Astrocyte (in vitro differentiated cells and primary cell): Measurements from ENCODE around the gene STRADA. TPM values are rescaled to one million over a fixed set of nuclear protein-coding genes. Genes with fewer than 3 reads are reported as not detected.

Source experiments
- DNase-seq: peaks from one replicate; pipeline ENCODE4 v3.0.0-alpha.2; 2010; ENCODE audit warnings: low read depth
- FAIRE-seq: peaks from 2 replicates; lab custom pipeline; 2011; peaks lifted over from hg19 to GRCh38; lab: Jason Lieb, UNC
- H2AFZ ChIP-seq: 2 replicates; pipeline ENCODE4 v1.6.0; 2012; ENCODE audit warnings: low read depth, low read length, inconsistent platforms
- H3K27ac ChIP-seq: 2 replicates; pipeline ENCODE4 v1.5.1; 2011; ENCODE audit warnings: low read depth, low read length, inconsistent platforms
- H3K27me3 ChIP-seq: 2 replicates; pipeline ENCODE4 v1.6.0; 2011; ENCODE audit warnings: low read length, inconsistent platforms; ENCODE audit not compliant: insufficient read depth
- H3K36me3 ChIP-seq: 2 replicates; pipeline ENCODE4 v1.5.1; 2011; ENCODE audit warnings: low read length, inconsistent platforms; ENCODE audit not compliant: insufficient read depth
- H3K4me1 ChIP-seq: 2 replicates; pipeline ENCODE4 v1.5.1; 2011; ENCODE audit warnings: low read length, inconsistent platforms; ENCODE audit not compliant: insufficient read depth
- H3K4me2 ChIP-seq: 2 replicates; pipeline ENCODE4 v1.6.0; 2012; ENCODE audit warnings: low read length, inconsistent platforms
- H3K4me3 ChIP-seq: 2 replicates; pipeline ENCODE4 v1.5.1; 2011; ENCODE audit warnings: low read depth, mild to moderate bottlenecking, low read length, inconsistent platforms; ENCODE audit not compliant: insufficient read depth
- H3K79me2 ChIP-seq: 2 replicates; pipeline ENCODE4 v1.6.0; 2012; ENCODE audit warnings: mild to moderate bottlenecking, low read length, inconsistent platforms; ENCODE audit not compliant: insufficient read depth
- H3K9ac ChIP-seq: 2 replicates; pipeline ENCODE4 v1.6.0; 2012; ENCODE audit warnings: mild to moderate bottlenecking, low read length, inconsistent platforms
- H3K9me3 ChIP-seq: 2 replicates; pipeline ENCODE4 v1.5.1; 2012; ENCODE audit warnings: low read depth, mild to moderate bottlenecking, low read length, inconsistent platforms; ENCODE audit not compliant: insufficient read depth
- H4K20me1 ChIP-seq: 2 replicates; pipeline ENCODE4 v1.6.0; 2012; ENCODE audit warnings: low read length, inconsistent platforms; ENCODE audit not compliant: insufficient read depth
- H3K27ac Mint-ChIP-seq: one replicate; pipeline ENCODE4 v1.8.0; 2021; ENCODE audit warnings: mild to moderate bottlenecking, mixed read lengths; ENCODE audit not compliant: unreplicated experiment
- H3K27me3 Mint-ChIP-seq: one replicate; pipeline ENCODE4 v1.8.0; 2021; ENCODE audit warnings: low read depth, mixed read lengths; ENCODE audit not compliant: unreplicated experiment
- H3K36me3 Mint-ChIP-seq: one replicate; pipeline ENCODE4 v1.8.0; 2021; ENCODE audit warnings: low read depth, mixed read lengths; ENCODE audit not compliant: unreplicated experiment
- H3K4me1 Mint-ChIP-seq: one replicate; pipeline ENCODE4 v1.8.0; 2021; ENCODE audit warnings: low read depth, mixed read lengths; ENCODE audit not compliant: unreplicated experiment
- H3K4me3 Mint-ChIP-seq: one replicate; pipeline ENCODE4 v1.8.0; 2021; ENCODE audit warnings: mild to moderate bottlenecking, moderate library complexity, mixed read lengths; ENCODE audit not compliant: unreplicated experiment
- H3K9me3 Mint-ChIP-seq: one replicate; pipeline ENCODE4 v1.8.0; 2021; ENCODE audit warnings: mild to moderate bottlenecking, mixed read lengths; ENCODE audit not compliant: unreplicated experiment
- CTCF ChIP-seq: IDR thresholded peaks from 2 replicates; pipeline ENCODE4 v1.5.1; 2011; ENCODE audit warnings: low read depth, mild to moderate bottlenecking, inconsistent platforms, low read length, moderate library complexity; ENCODE audit not compliant: insufficient read depth
- EZH2 ChIP-seq: IDR thresholded peaks from 2 replicates; pipeline ENCODE4 v1.6.1; 2012; ENCODE audit warnings: mild to moderate bottlenecking, low read length, inconsistent platforms; ENCODE audit not compliant: insufficient read depth
- total RNA-seq: library from RNA; stranded (reverse); gene quantifications from 2 replicates; pipeline ENCODE4 v1.2.1, GENCODE V29; 2021

The STRADA gene
- total RNA-seq, 1 donor from 2014 or later, result 35.7 TPM

DNA sequence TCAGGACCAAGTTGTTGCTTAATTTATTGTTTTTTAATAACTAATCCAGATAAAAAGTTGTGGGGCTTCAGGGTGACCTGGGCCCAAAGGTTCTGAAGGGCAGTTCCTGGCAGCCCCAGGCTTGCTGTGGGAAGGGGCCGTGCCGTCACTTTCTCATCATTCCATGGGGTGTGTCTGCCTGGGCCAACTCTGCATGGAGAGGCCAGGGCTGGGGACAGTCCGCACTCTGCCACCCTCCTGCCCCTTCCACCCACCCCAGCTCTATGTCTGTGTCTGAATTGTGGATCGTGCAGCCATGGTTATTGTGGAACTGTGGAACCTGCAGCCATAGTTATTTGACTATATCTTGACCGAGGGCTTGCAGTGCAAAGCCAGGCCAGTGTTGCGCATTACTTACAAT lies 45.7 kb downstream of the STRADA start:
- H3K27me3 ChIP-seq, result no peaks in the 10 kb centered on the region
- H3K9me3 ChIP-seq, result no peaks in the 10 kb centered on the region
- Mint-ChIP-seq H3K4me1 (no peaks in the 10 kb centered on the region), H3K36me3 (peaks cover 17% of the 10 kb centered on the region), H3K4me3 (no peak overlapping the region), H3K27ac (no peak overlapping the region), H3K27me3 (no peaks in the 10 kb centered on the region), H3K9me3 (no peaks in the 10 kb centered on the region)
- no peak overlapping the region for H3K4me2 ChIP-seq
- H3K9ac ChIP-seq, result no peak overlapping the region
- H2AFZ ChIP-seq, result no peak overlapping the region
- H3K79me2 ChIP-seq, result peaks cover 4% of the 10 kb centered on the region
- peaks cover 2% of the 10 kb centered on the region for H3K36me3 ChIP-seq
- FAIRE-seq (no peak), DNase-seq (no peak)
- peaks cover 31% of the 10 kb centered on the region for H4K20me1 ChIP-seq
- no peak overlapping the region for H3K4me3 ChIP-seq
- peaks cover 5% of the 10 kb centered on the region for H3K4me1 ChIP-seq
- no peak for TF ChIP-seq CTCF
- TF ChIP-seq EZH2, result no peak
- H3K27ac ChIP-seq, result no peak overlapping the region

DNA sequence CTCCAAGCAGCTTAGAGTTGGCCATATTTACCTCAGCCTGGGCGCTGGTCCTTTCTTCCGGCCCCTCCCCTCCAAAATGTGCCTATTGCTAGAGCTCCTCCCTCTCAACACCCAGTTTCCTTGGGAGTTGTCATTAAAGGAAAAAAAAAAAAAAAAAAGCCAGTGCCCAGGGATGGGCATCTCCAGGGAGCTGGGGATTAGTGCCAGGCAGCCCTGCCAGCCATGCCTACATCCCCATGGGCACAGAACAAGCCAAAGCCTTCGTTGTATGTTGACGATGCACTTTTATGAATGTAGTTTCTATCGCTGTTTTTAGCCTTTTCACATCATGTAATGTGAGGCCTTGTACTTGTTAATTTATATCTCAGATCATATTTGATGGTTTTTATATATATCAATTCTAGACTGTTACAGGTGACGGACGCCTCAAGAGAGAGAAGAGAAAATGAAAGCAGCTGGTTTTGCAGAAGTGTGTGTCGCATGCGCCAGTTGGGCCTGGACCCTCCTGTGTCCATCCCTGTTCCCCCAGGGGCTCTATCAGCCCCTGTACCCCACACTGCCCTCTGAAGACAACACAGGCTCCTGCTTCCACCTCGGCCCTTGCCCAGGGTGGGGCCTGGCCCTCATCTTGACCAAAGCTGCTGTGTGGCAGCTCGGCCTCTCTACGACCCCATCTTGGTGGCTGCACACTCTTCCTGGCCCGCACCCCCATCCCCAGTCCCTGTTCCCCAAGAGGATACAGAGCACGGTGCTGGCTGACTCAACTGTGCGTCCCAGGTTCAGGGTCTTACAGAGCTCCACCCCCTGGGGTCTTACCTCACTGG lies 46.4 kb downstream of the STRADA start:
- no peaks in the 10 kb centered on the region for H3K27me3 Mint-ChIP-seq
- peaks cover 4% of the 10 kb centered on the region for H3K79me2 ChIP-seq
- peaks cover 31% of the 10 kb centered on the region for H4K20me1 ChIP-seq
- H3K36me3 Mint-ChIP-seq, result peaks cover 24% of the 10 kb centered on the region
- H3K4me3 ChIP-seq, result no peak overlapping the region
- FAIRE-seq (no peak), DNase-seq (no peak)
- no peaks in the 10 kb centered on the region for H3K9me3 ChIP-seq
- H3K4me1 ChIP-seq, result peaks cover 2% of the 10 kb centered on the region
- no peak overlapping the region for H3K4me2 ChIP-seq
- H3K36me3 ChIP-seq, result peaks cover 8% of the 10 kb centered on the region
- no peak overlapping the region for H3K4me3 Mint-ChIP-seq
- H3K27me3 ChIP-seq, result no peaks in the 10 kb centered on the region
- no peak overlapping the region for H2AFZ ChIP-seq
- no peak overlapping the region for H3K27ac Mint-ChIP-seq
- TF ChIP-seq EZH2, result no peak
- no peak for TF ChIP-seq CTCF
- no peaks in the 10 kb centered on the region for H3K9me3 Mint-ChIP-seq
- no peak overlapping the region for H3K27ac ChIP-seq
- H3K4me1 Mint-ChIP-seq, result no peaks in the 10 kb centered on the region
- no peak overlapping the region for H3K9ac ChIP-seq
